GM20431 (cell line): ENCODE data around the gene MCC.

Experiments
- in situ Hi-C: fragments of 300-500 bp; cut with MseI, MboI; formaldehyde crosslinking; loops from one replicate; pipeline ENCODE4 v1.15.0; 2020; ENCODE audit warnings: low sequenced_read_pairs; ENCODE audit not compliant: unreplicated experiment

Gene MCC

GRCh38 chr5:113259034-113259433 lies 229.2 kb downstream of the MCC start:
- in situ Hi-C loops = no loop called here

GRCh38 chr5:113257545-113257944 lies 230.7 kb downstream of the MCC start:
- in situ Hi-C loops = no loop called here

GRCh38 chr5:113256671-113257452 lies 231.4 kb downstream of the MCC start:
- in situ Hi-C loops = no loop called here

- in situ Hi-C loops = no loop called here
These were observed 232.5 kb downstream of the MCC start for GRCh38 chr5:113255579-113256386.

GRCh38 chr5:113255105-113255504 lies 233.1 kb downstream of the MCC start:
- in situ Hi-C loops = no loop called here

GRCh38 chr5:113253037-113253436 lies 235.2 kb downstream of the MCC start:
- in situ Hi-C loops = no loop called here

GRCh38 chr5:113252066-113252465 lies 236.2 kb downstream of the MCC start:
- in situ Hi-C loops = no loop called here

- in situ Hi-C loops = no loop called here
These were observed 237.8 kb downstream of the MCC start for GRCh38 chr5:113250341-113250953.

GRCh38 chr5:113249206-113249605 lies 239.0 kb downstream of the MCC start:
- in situ Hi-C loops = no loop called here

- in situ Hi-C loops = no loop called here
These were observed 241.8 kb downstream of the MCC start for GRCh38 chr5:113246361-113246870.

GRCh38 chr5:113245427-113246225 lies 242.6 kb downstream of the MCC start:
- in situ Hi-C loops = no loop called here

GRCh38 chr5:113244966-113245365 lies 243.3 kb downstream of the MCC start:
- in situ Hi-C loops = no loop called here

- in situ Hi-C loops = no loop called here
These were observed 244.9 kb downstream of the MCC start for GRCh38 chr5:113243349-113243664.

GRCh38 chr5:113242481-113243348 lies 245.5 kb downstream of the MCC start:
- in situ Hi-C loops = no loop called here

- in situ Hi-C loops = no loop called here
These were observed 247.1 kb downstream of the MCC start for GRCh38 chr5:113240951-113241726.

GRCh38 chr5:113240032-113240431 lies 248.2 kb downstream of the MCC start:
- in situ Hi-C loops = no loop called here

GRCh38 chr5:113237893-113238292 lies 250.4 kb downstream of the MCC start:
- in situ Hi-C loops = no loop called here

- in situ Hi-C loops = no loop called here
These were observed 251.5 kb downstream of the MCC start for GRCh38 chr5:113236536-113237288.
